UCSD-AML1 (cell line): Measurements from ENCODE around the gene ZNF358.

ENCODE experiments used
- DNase-seq: peaks from one replicate; lab custom pipeline; 2025; ENCODE audit not compliant: unreplicated experiment; lab: John Stamatoyannopoulos, UW

ZNF358 gene

GRCh38 chr19:7554990-7555864 lies 39.3 kb downstream of the ZNF358 start:
- DNase-seq = no peak

- DNase-seq = no peak
Observed at GRCh38 chr19:7556696-7557315, 40.9 kb downstream of the ZNF358 start.

- no peak for DNase-seq
Observed at GRCh38 chr19:7558667-7559066, 42.8 kb downstream of the ZNF358 start.

GRCh38 chr19:7559102-7559501 lies 43.2 kb downstream of the ZNF358 start:
- DNase-seq = no peak

GRCh38 chr19:7560255-7560654 lies 44.4 kb downstream of the ZNF358 start:
- no peak for DNase-seq

- DNase-seq = no peak
Observed at GRCh38 chr19:7561325-7561724, 45.4 kb downstream of the ZNF358 start.

- DNase-seq = no peak
Observed at GRCh38 chr19:7562646-7563393, 46.9 kb downstream of the ZNF358 start.

GRCh38 chr19:7564866-7565265 lies 49.0 kb downstream of the ZNF358 start:
- no peak for DNase-seq

- no peak for DNase-seq
Observed at GRCh38 chr19:7565332-7565731, 49.4 kb downstream of the ZNF358 start.
